ENCODE data around the gene ABCA3. TPM values are rescaled to one million over a fixed set of nuclear protein-coding genes. Genes with fewer than 3 reads are reported as not detected.

Gene ABCA3
- total and polyA plus RNA-seq, 2 of the 8 experiments (the other 6 are each of a cell fraction or from before 2014, with no cell fraction given): 5.7 to 7.9 TPM

DNA sequence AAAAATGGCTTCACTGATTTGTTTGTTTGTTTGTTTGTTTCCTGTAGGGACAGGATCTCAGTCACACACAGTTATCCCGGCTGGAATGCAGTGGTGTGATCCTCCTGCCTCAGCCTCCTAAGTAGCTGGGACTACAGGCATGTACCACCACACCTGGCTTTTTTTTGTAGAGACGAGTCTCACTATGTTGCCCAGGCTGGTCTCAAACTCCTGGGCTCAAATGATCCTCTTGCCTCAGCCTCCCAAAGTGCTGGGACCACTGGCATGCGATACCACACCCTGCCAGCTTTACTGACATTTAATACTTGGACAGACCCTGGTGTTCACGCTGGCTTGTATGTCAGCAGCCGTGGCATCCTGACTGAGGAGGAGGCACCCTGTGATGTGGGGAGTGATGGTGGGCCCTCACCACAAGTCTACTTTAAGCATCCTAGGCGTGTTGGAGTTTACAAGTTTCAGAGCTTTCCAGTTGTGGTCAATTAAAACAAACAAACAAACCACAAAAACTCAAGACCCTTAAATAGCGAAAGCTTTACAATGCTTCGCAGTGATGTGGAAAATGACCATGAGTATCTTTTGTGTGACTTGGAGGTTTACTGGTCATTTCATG, 5.1 kb downstream of the ABCA3 start:
- Histone ChIP-seq H3K27ac (ENCODE audit: low read depth, low read length) (no peak overlapping the region), H2BK12ac (ENCODE audit: low read depth, low read length) (no peak overlapping the region), H3K4me1 (replicated peaks in 1 of 4; ENCODE audit: control insufficient read depth in 3 of 4, insufficient read depth in 4 of 4, low read length in 3 of 4) (peaks cover 0 to 3% (median 1%) of the 10 kb centered on the region in 4 experiments; a peak in 2 of 7 replicates), H3K14ac (ENCODE audit: insufficient read length) (no peak overlapping the region), H3K27me3 (replicated peaks in 1 of 4; ENCODE audit: control insufficient read depth in 3 of 4, extremely low read depth in 1 of 4, insufficient read depth in 3 of 4, low read length in 3 of 4) (peaks cover 11 to 24% (median 22%) of the 10 kb centered on the region in 4 experiments), H3K23me2 (ENCODE audit: low read depth, low read length) (peaks cover 8% of the 10 kb centered on the region; the same call in 1 of the 2 replicates), H3K9me3 (ENCODE audit: insufficient read depth in 2 of 2, low read depth in 1 of 2, low read length in 1 of 2) (no peaks in the 10 kb centered on the region), H4K8ac (ENCODE audit: extremely low read depth, insufficient read depth, low read length) (no peak overlapping the region; the same call in 1 of the 2 replicates), H3K4me3 (ENCODE audit: extremely low read depth in 1 of 4, insufficient read depth in 2 of 4, low read depth in 3 of 4, low read length in 4 of 4) (no peak overlapping the region), H2BK15ac (ENCODE audit: low read length) (no peak overlapping the region), H3K36me3 (ENCODE audit: control insufficient read depth in 2 of 4, insufficient read depth in 4 of 4, low read length in 3 of 4) (no peaks in the 10 kb centered on the region), H2BK120ac (replicated peaks; ENCODE audit: low read depth, low read length) (no peak overlapping the region), H3K18ac (ENCODE audit: extremely low read depth, low read length) (no peak overlapping the region), H3K9ac (replicated peaks in 1 of 4; ENCODE audit: extremely low read depth in 1 of 4, low read depth in 3 of 4, low read length in 3 of 4) (no peak overlapping the region), H3K23ac (ENCODE audit: insufficient read length) (no peak overlapping the region), H2AK5ac (ENCODE audit: low read depth, low read length) (no peak overlapping the region), H3K4ac (replicated peaks; ENCODE audit: insufficient read length, low read depth, low read length) (no peak overlapping the region), H2AFZ (ENCODE audit: low read length) (no peak overlapping the region), H2BK20ac (ENCODE audit: low read length) (no peak overlapping the region), H3K4me2 (ENCODE audit: insufficient read depth in 1 of 2, low read depth in 2 of 2, low read length in 2 of 2) (no peak overlapping the region), H4K20me1 (replicated peaks in 1 of 2; ENCODE audit: control insufficient read depth in 1 of 2, insufficient read depth in 2 of 2, low read length in 2 of 2) (peaks cover 0 to 3% of the 10 kb centered on the region in 2 experiments), H3K79me1 (ENCODE audit: low read depth, low read length) (no peaks in the 10 kb centered on the region), H3K79me2 (ENCODE audit: control insufficient read depth in 1 of 2, insufficient read depth in 2 of 2, low read length in 2 of 2) (no peaks in the 10 kb centered on the region), H4K5ac (ENCODE audit: insufficient read length, low read depth, low read length) (no peak overlapping the region), H2BK5ac (ENCODE audit: low read depth, low read length) (no peak overlapping the region), H3K56ac (replicated peaks; ENCODE audit: insufficient read length, low read depth, low read length) (no peak overlapping the region), H4K91ac (replicated peaks; ENCODE audit: insufficient read length, low read length) (no peak overlapping the region)
- WGBS, 2 experiments (ENCODE audit: extremely low coverage in 1 of 2, insufficient coverage in 1 of 2, insufficient read length in 1 of 2, insufficient replicate concordance in 2 of 2, low coverage in 1 of 2, low lambda C conversion rate in 2 of 2, missing lambda C conversion rate in 1 of 2): 92% methylated on average over 8 of the region's 8 CpGs; no CpG with 5 or more reads in 1 of the 2 experiments
- FAIRE-seq (no peak), DNase-seq (ENCODE audit: low read depth in 1 of 2, low spot score in 2 of 2) (no peak)
- TF ChIP-seq EZH2 (IDR thresholded peaks at IDR 0.05; ENCODE audit: low read depth, low read length, severe bottlenecking) (no peak), EGR1 (IDR thresholded peaks at IDR 0.05; ENCODE audit: borderline replicate concordance, low read depth, low read length) (no peak), SP4 (IDR thresholded peaks at IDR 0.05; ENCODE audit: low read length) (no peak), JUND (IDR thresholded peaks at IDR 0.05; ENCODE audit: low read length) (no peak), BRCA1 (IDR thresholded peaks at IDR 0.05; ENCODE audit: low read depth, low read length) (no peak)
- ChIA-PET POLR2A (ENCODE audit: partially characterized antibody) (no interaction called here), CTCF (ENCODE audit: partially characterized antibody) (interaction anchor here (0.9 kb wide), 1 partner anchor 11 kb away, joined by 4 read pairs; no protein-coding TSS in a partner anchor)

All from H1 (cell line).